Endothelial cell of umbilical vein (primary cell): Measurements from ENCODE around the gene KIF26B. TPM values are rescaled to one million over a fixed set of nuclear protein-coding genes. Genes with fewer than 3 reads are reported as not detected.

ENCODE experiments used
- BruUV-seq: library from RNA; stranded (reverse); fragments of 400-500 nt; replicated peaks from 2 replicates; lab custom pipeline; 2021; lab: Mats Ljungman, UMichigan
- CTCF ChIA-PET: fragments of 300-600, 350-600 bp; sonication (Branson Sonifier 250); formaldehyde crosslinking; loops from one replicate; lab custom pipeline; 2021; ENCODE audit warnings: antibody characterized with exemption, inconsistent platforms; lab: Charles Lee
- POLR2A ChIA-PET: fragments of 300-600, 350-600 bp; sonication (Branson Sonifier 250); formaldehyde crosslinking; loops from one replicate; lab custom pipeline; 2021; ENCODE audit warnings: antibody characterized with exemption, inconsistent platforms; lab: Charles Lee
- DNase-seq: peaks from one replicate; pipeline ENCODE4 v3.0.0-alpha.2; 2011; ENCODE audit warnings: low read depth, low spot score
- FAIRE-seq: peaks from 2 replicates; lab custom pipeline; 2011; peaks lifted over from hg19 to GRCh38; lab: Jason Lieb, UNC
- H2AFZ ChIP-seq: 2 replicates; pipeline ENCODE4 v1.6.0; 2012; ENCODE audit warnings: low read depth, low read length, control low read depth, inconsistent platforms
- H3K27ac ChIP-seq: 2 replicates; pipeline ENCODE4 v1.5.1; 2011; ENCODE audit warnings: low read depth, mild to moderate bottlenecking, control low read depth, low read length, moderate library complexity; ENCODE audit not compliant: insufficient read depth
- H3K27me3 ChIP-seq, 2 experiments: 2 replicates each; pipeline versions ENCODE4 v1.6.0 to v1.6.1; 2011; ENCODE audit warnings: low read length in 2 of 2, mixed read lengths in 1 of 2; ENCODE audit not compliant: control insufficient read depth in 2 of 2, insufficient read depth in 2 of 2
- H3K36me3 ChIP-seq, 2 experiments: 2 replicates in 1 of 2; 3 replicates in 1 of 2; pipeline ENCODE4 v1.5.1; 2011; ENCODE audit warnings: low read length in 2 of 2, mild to moderate bottlenecking in 1 of 2, moderate library complexity in 1 of 2; ENCODE audit not compliant: control insufficient read depth in 2 of 2, insufficient read depth in 2 of 2; ENCODE audit errors: extremely low read depth in 1 of 2
- H3K4me1 ChIP-seq: 3 replicates; pipeline ENCODE4 v1.5.1; 2011; ENCODE audit warnings: mild to moderate bottlenecking, low read length; ENCODE audit not compliant: control insufficient read depth, insufficient read depth; ENCODE audit errors: extremely low read depth
- H3K4me2 ChIP-seq: 2 replicates; pipeline ENCODE4 v1.6.1; 2011; ENCODE audit warnings: low read length, control low read depth, mixed read lengths; ENCODE audit not compliant: insufficient read depth
- H3K4me3 ChIP-seq, 3 experiments: fragments of 200-600 bp in 1 of 3; sonication (generic), shearing (Covaris generic) in 1 of 3; replicated peaks in 1 of 3; 2 replicates each; pipeline ENCODE4 v1.5.1; 2011 to 2016; ENCODE audit warnings: control low read depth in 3 of 3, low read length in 3 of 3, mild to moderate bottlenecking in 2 of 3, inconsistent platforms in 1 of 3, low read depth in 1 of 3, moderate library complexity in 1 of 3; ENCODE audit not compliant: insufficient read depth in 1 of 3
- H3K79me2 ChIP-seq: 2 replicates; pipeline ENCODE4 v1.6.0; 2012; ENCODE audit warnings: low read length, inconsistent platforms; ENCODE audit not compliant: control insufficient read depth, insufficient read depth
- H3K9ac ChIP-seq: replicated peaks from 2 replicates; pipeline ENCODE3; 2011; ENCODE audit warnings: low read length, control low read depth; ENCODE audit not compliant: insufficient read depth; ENCODE audit errors: extremely low read depth
- H3K9me1 ChIP-seq: replicated peaks from 3 replicates; pipeline ENCODE4 v1.6.0; 2011; ENCODE audit warnings: mild to moderate bottlenecking, low read length; ENCODE audit not compliant: control insufficient read depth, insufficient read depth; ENCODE audit errors: extremely low read depth
- H3K9me3 ChIP-seq: replicated peaks from 2 replicates; pipeline ENCODE4 v1.5.1; 2012; ENCODE audit warnings: low read length, inconsistent platforms; ENCODE audit not compliant: control insufficient read depth, insufficient read depth
- H4K20me1 ChIP-seq: replicated peaks from 2 replicates; pipeline ENCODE3; 2011; ENCODE audit warnings: mild to moderate bottlenecking, low read length; ENCODE audit not compliant: control insufficient read depth, insufficient read depth; ENCODE audit errors: extremely low read depth
- EZH2 ChIP-seq: IDR thresholded peaks from 2 replicates; pipeline ENCODE4 v1.6.1; 2012; ENCODE audit warnings: borderline replicate concordance, low read depth, mild to moderate bottlenecking, moderate library complexity, low read length, inconsistent platforms; ENCODE audit not compliant: severe bottlenecking
- FOS ChIP-seq: IDR thresholded peaks from 2 replicates; pipeline ENCODE4 v1.6.1; 2011; ENCODE audit warnings: mild to moderate bottlenecking, low read length, moderate library complexity, borderline replicate concordance; ENCODE audit not compliant: insufficient read depth
- GATA2 ChIP-seq: IDR thresholded peaks from 2 replicates; pipeline ENCODE4 v1.7.0; 2011; ENCODE audit warnings: low read depth, mild to moderate bottlenecking, moderate library complexity, mixed read lengths, low read length; ENCODE audit not compliant: insufficient read length, insufficient read depth
- JUN ChIP-seq: IDR thresholded peaks from 2 replicates; pipeline ENCODE4 v1.6.1; 2011; ENCODE audit warnings: borderline replicate concordance, low read depth; ENCODE audit not compliant: insufficient read length, insufficient read depth
- MYC ChIP-seq: IDR thresholded peaks from one replicate; pipeline ENCODE4 v1.6.1; 2011; ENCODE audit warnings: mild to moderate bottlenecking, low read depth, low read length
- POLR2A ChIP-seq: IDR thresholded peaks from 2 replicates; pipeline ENCODE4 v1.6.1; 2012; ENCODE audit warnings: low read depth, mild to moderate bottlenecking, control low read depth, low read length
- POLR2AphosphoS5 ChIP-seq: IDR thresholded peaks from 2 replicates; pipeline ENCODE4 v1.6.1; 2012; ENCODE audit warnings: low read depth, mild to moderate bottlenecking, control low read depth, low read length, moderate library complexity; ENCODE audit not compliant: insufficient read depth
- dilution Hi-C: fragments of 300-500 bp; cut with MboI; formaldehyde crosslinking; loops from one replicate; pipeline ENCODE4 v1.15.0; 2019; ENCODE audit warnings: low sequenced_read_pairs; ENCODE audit not compliant: extremely low pct_ligation_motif_present
- intact Hi-C: fragments of 100-400 bp; cut with micrococcal nuclease; formaldehyde crosslinking; loops from one replicate; pipeline ENCODE4 v1.10.0; 2022
- polyA plus RNA-seq, 4 experiments: library from polyadenylated mRNA; depleted of rRNA in 3 of 4; stranded (reverse) in 3 of 4; unstranded in 1 of 4; fragments of >200 nt; gene quantifications; 2 replicates each; pipeline versions ENCODE4 v1.2.1 to v1.2.3, GENCODE V29; 2011 to 2012; ENCODE audit warnings: missing spikeins in 1 of 4
- total RNA-seq: library from RNA; stranded (reverse); gene quantifications from 2 replicates; pipeline ENCODE4 v1.2.3, GENCODE V29; 2021
- TF ChIP-seq, protein P1 (sequence below), 2 donors: IDR thresholded peaks; 1 replicate in 1 of 2; 2 replicates in 1 of 2; pipeline ENCODE4 v1.5.1; 2011; ENCODE audit warnings: low read length in 2 of 2, mild to moderate bottlenecking in 2 of 2, moderate library complexity in 2 of 2, control low read depth in 1 of 2, inconsistent platforms in 1 of 2, low read depth in 1 of 2; ENCODE audit not compliant: insufficient read depth in 1 of 2; ENCODE audit errors: extremely low read depth in 1 of 2
- TF ChIP-seq, protein P2 (sequence below): IDR thresholded peaks from 2 replicates; pipeline ENCODE4 v1.6.1; 2011; ENCODE audit not compliant: insufficient read depth, insufficient read length

Gene KIF26B
- total and polyA plus RNA-seq, 2 donors (not counting 3 experiments of a cell fraction or from before 2014, with no cell fraction given): 0.04 to 0.49 TPM

DNA sequence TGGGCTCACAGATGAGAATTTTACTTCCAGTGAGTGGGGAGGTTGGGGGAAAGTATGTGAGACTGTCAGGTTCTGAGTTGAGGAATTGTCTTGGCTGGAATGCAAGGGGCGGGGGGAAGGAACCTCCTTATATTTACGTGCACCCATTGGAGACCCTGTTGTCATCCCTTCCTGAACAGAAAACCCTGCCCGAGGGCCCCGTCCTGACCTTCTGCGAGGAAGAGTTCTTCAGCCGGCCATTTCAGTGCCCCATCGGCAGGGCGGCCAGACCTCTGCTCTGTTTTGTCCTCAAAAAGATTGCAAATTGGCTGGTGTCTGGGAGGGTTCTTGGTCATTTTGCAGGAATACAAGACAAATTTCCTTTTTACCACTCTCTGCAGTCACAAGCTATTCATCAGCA lies 7.1 kb downstream of the KIF26B start:
- H3K79me2 ChIP-seq: no peaks in the 10 kb centered on the region
- no peak overlapping the region for H2AFZ ChIP-seq
- no peaks in the 10 kb centered on the region for H3K9me1 ChIP-seq
- no peak overlapping the region for H3K4me2 ChIP-seq
- BruUV-seq: no TSS peak
- ChIA-PET POLR2A (no interaction called here), CTCF (interaction anchor here (1.6 kb wide), 1 partner anchor 9 kb away, joined by 4 read pairs; no protein-coding TSS in a partner anchor)
- peaks cover 2% of the 10 kb centered on the region for H3K4me1 ChIP-seq
- no peak overlapping the region for H3K4me3 ChIP-seq
- H3K27ac ChIP-seq: no peak overlapping the region
- FAIRE-seq (no peak), DNase-seq (no peak)
- peaks cover 26 to 30% of the 10 kb centered on the region in 2 experiments for H3K27me3 ChIP-seq
- intact Hi-C loops (no loop called here), dilution Hi-C loops (no loop called here)
- H3K36me3 ChIP-seq: no peaks in the 10 kb centered on the region
- H3K9me3 ChIP-seq: no peaks in the 10 kb centered on the region
- no peaks in the 10 kb centered on the region for H4K20me1 ChIP-seq
- TF ChIP-seq FOS (no peak), EZH2 (no peak), GATA2 (no peak), POLR2AphosphoS5 (no peak), POLR2A (no peak), JUN (no peak), MYC (no peak)
- TF ChIP-seq, protein P1, sequence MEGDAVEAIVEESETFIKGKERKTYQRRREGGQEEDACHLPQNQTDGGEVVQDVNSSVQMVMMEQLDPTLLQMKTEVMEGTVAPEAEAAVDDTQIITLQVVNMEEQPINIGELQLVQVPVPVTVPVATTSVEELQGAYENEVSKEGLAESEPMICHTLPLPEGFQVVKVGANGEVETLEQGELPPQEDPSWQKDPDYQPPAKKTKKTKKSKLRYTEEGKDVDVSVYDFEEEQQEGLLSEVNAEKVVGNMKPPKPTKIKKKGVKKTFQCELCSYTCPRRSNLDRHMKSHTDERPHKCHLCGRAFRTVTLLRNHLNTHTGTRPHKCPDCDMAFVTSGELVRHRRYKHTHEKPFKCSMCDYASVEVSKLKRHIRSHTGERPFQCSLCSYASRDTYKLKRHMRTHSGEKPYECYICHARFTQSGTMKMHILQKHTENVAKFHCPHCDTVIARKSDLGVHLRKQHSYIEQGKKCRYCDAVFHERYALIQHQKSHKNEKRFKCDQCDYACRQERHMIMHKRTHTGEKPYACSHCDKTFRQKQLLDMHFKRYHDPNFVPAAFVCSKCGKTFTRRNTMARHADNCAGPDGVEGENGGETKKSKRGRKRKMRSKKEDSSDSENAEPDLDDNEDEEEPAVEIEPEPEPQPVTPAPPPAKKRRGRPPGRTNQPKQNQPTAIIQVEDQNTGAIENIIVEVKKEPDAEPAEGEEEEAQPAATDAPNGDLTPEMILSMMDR (IDR thresholded peaks at IDR 0.05; ENCODE audit: extremely low read depth in 1 of 2, insufficient read depth in 1 of 2, low read depth in 1 of 2, low read length in 2 of 2): no peak
- TF ChIP-seq, protein P2, sequence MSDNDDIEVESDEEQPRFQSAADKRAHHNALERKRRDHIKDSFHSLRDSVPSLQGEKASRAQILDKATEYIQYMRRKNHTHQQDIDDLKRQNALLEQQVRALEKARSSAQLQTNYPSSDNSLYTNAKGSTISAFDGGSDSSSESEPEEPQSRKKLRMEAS: no peak
- H3K9ac ChIP-seq: no peak overlapping the region
